HG02885 (cell line): Measurements from ENCODE around the gene SASH1.

Source experiments
- ATAC-seq: cut with Tn5 transposase; IDR thresholded peaks from one replicate; pipeline ENCODE4 v1.9.1; 2021; ENCODE audit warnings: mild to moderate bottlenecking; ENCODE audit not compliant: unreplicated experiment, poor library complexity

The SASH1 gene

DNA sequence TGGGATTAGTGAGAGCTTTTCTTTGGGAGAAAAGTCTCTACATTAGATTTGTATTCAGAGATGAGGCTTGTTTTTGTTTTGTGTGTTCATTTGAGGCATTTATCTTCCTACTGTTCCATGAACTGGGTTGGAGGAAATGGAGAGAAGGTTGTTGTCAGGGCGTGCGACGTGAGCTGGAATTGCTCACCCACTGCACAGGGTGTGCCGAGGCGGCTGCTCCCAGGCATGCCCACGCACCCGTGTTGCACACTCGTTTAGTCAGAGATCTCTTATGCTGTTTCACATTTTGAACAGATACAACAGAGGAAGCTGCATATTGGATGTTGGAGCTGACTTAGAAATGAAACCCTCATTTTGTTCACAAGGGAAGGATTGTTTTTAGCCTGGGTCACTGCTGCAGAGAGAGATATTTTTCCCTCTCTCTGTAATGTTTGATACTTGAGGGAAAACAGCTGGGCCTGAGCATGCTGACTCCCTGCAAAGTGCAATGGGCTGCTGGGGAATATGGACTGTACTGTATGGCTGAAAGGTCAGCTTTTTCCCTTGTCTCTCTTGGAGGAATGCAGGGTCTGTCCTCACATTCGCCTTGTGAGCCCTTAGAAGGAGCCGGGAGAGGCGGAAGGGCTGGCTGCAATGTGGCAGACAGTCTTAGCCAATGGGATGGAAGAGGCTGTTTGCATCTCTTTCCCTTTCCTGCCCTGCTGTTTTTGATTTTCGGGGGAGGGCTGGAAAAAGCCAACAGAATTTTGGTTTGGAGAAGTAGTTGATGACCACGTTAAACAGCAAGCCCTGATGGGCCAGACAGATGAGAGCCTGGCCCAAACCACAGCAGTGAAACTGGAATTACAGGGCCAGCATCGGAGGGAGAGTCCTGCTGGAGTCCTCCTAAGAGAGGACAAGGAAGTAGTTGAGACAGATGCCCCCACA, 170.8 kb downstream of the SASH1 start:
- no peak for ATAC-seq

DNA sequence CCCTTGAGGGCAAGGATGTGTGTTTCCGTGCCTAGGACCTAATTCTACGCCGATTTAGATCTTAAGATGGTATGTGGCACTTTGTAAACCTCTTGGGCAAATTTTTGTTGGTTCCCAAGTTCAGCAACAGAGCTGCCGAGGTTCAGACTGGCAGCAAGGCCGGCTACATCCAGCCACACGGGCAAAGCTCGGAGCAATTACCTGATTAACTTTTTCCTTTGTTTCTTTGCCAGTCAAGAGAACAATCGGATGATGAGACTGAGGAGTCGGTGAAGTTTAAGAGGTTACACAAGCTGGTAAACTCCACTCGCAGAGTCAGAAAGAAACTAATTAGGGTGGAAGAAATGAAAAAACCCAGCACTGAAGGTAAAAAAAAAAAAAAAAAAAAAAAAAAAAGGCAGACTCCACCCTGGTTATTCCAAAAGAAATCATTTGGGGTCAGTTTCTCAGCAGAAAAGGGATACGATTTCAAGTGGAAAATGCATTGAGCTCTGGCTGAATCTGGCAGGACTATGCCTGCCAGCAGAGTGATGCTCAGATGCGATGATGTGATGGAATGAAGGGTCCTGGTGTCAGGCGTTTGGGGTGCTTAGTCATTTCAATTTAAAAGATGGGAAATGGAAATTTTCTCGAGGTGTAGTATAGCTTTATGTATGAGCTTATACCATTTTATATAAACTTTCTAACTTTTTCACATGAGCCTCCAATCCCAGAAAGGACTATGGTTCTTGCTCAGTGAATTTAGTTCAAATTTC, 171.6 kb downstream of the SASH1 start:
- ATAC-seq, result no peak

GRCh38 chr6:148516217-148516616, 173.6 kb downstream of the SASH1 start:
- ATAC-seq, result no peak

- ATAC-seq, result no peak
Measured at GRCh38 chr6:148516617-148517016, 174.0 kb downstream of the SASH1 start.

GRCh38 chr6:148517470-148517869, 174.8 kb downstream of the SASH1 start:
- ATAC-seq, result no peak

- ATAC-seq, result no peak
Measured at GRCh38 chr6:148518511-148519156, 176.0 kb downstream of the SASH1 start.

DNA sequence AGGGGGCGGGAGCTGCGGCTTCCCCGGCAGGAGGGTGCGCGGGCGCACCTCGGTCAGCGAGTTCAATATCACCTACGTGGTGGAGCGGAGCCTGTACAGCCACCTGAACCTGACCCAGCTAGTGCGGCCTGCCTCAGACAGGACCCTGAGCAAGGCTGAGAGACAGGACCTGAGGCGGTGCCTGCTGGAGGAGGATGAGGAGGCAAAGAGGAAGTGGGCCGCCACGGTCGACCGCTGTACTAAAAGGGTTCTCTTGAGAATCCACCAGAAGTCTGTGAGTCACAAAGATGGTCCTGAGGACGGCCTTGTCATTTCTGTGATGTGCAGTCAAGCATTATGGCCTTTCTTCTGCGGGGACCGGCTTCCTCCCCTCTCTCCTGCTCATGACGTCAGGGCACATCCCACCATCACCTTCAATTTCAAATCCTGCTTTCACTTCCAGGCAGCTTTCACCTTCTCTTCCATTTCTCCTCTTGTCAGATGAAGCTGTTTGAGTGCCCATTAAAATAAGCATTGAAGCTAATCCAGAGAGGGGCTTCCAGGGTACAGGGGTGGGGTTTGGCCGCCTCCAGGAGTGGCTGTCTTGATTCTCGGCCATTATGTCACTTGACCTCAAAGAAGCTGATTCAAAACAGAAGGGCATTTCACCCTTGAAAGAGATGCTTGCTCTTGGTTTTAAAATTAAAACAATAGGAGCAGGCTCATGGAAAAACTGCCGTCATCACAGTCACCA, 177.6 kb downstream of the SASH1 start:
- ATAC-seq, result peak; percentile 93

- ATAC-seq, result no peak
Measured at GRCh38 chr6:148521158-148521557, 178.5 kb downstream of the SASH1 start.

DNA sequence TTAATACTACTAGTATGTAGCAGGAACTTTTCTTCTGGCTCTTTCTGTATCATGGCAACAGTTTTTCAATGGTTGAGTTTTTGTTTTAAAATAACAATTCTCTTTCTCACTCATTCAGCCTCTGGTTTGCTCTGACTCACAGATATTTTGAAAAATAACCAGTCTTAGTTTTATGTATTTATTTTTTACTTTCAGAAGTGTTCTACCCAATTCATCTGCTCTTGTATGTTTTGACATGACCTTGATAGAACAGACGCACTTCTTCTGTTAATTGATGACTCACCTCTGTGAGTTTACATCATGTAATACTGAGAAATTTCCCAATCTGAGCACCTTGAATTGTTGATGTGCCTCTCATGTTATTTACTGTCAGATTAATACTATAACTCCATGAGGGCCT, 178.9 kb downstream of the SASH1 start:
- ATAC-seq, result no peak

GRCh38 chr6:148523048-148523447, 180.4 kb downstream of the SASH1 start:
- ATAC-seq, result no peak

- ATAC-seq, result no peak
Measured at GRCh38 chr6:148523551-148523950, 180.9 kb downstream of the SASH1 start.

DNA sequence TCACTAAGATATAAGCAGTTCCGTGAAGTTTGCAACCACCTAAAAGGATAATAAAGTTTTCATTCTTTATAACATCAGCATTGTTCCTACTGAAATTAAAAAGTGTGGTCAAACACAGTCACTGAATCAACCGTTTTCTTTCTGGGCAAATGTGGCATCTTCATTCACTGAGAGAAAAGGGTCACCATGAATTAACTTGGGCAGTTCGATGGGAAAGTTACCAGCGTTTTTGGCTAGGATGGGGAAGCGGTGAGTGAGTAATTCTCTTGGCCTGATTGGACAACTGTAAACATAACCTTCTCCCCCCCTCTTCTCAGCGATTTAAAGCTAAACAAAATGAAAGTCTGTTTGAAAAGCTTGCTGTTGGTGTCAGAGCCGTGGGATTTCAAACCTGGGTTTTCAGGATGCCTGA, 181.8 kb downstream of the SASH1 start:
- ATAC-seq, result no peak

DNA sequence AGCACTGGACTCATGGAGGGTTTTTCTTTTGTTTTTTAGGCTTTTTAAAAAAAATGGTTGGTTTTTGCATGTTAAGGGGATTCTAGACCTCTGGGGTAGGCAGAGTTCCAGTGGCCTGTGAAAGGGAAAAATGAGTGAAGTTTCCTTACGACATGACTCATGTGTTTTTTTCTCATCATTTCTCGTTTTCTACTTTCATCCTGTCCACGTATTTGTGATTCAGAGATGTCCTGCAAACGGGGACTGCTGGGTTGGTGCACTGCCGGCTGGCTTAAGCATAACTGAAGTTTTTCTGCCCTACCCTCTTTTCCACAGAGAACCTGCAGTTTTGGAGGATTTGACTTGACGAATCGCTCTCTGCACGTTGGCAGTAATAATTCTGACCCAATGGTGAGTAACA, 182.3 kb downstream of the SASH1 start:
- ATAC-seq, result peak; percentile 17

- ATAC-seq, result no peak
Measured at GRCh38 chr6:148525453-148525852, 182.8 kb downstream of the SASH1 start.

- ATAC-seq, result no peak
Measured at GRCh38 chr6:148526145-148526544, 183.5 kb downstream of the SASH1 start.

GRCh38 chr6:148528292-148528691, 185.7 kb downstream of the SASH1 start:
- ATAC-seq, result no peak

DNA sequence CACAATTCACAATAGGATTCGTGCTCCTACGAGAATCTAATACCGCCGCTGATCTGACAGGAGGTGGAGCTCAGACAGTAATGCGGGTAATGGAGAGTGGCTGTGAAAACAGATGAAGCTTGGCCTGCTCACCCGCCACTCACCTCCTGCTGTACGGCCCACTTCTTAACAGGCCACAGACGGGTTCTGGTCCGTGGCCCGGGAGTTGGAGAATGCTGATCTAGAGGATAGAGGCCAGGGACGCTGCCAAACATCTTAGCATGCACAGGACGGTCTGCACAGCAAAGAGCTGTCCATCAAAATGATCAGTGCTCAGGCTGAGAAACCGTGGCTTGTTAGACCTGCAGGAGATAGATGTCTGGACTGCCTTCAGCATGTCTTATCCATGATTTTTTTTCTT, 186.4 kb downstream of the SASH1 start:
- no peak for ATAC-seq

DNA sequence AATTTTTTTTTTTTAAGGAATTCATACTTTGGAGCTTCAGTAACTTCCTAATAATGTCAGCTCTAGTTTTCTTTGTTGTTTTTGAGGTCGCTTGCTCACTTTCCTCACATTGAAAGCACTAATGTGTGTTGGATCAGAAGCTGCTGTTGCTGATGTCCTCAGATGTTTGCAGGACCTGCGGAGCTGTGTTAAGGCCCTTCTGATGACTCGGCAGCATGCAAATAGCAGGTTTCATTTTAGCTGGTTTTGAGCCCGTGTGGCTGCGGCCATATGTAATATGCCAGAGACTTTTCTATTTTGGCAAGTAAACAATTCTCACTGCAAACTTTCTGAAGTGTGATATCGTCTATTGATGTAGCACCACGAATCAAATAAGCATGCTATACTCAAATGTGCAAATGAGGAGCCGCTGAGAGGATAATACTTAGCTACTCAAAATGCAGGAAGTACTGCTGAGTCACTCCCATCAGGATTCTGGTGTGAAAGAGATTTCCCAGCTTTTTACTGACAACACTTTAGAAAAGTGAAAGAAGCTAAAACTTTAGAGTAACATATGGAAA, 187.8 kb downstream of the SASH1 start:
- ATAC-seq, result peak; percentile 90

DNA sequence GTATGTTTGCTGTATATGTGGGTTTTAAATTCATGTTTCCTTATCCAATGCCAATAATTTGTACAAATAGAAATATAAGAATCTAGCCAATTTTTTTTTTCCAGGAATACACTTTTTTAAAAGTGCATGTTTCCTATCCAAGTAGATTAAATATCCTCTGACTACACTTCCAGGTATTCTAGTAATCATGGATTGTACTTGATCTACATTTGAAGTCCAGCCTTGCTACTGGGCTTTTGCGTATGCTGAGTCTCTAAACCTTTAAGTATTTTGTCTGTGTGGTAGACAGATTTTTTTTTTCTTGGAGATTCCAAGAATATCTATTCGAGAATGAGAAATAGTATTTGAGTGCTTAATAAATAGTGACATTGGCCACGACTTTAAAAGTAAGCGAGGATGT, 188.3 kb downstream of the SASH1 start:
- ATAC-seq, result no peak

GRCh38 chr6:148532698-148533097, 190.1 kb downstream of the SASH1 start:
- ATAC-seq, result no peak
